ENCODE results near the gene PHACTR1.

PHACTR1 gene

DNA sequence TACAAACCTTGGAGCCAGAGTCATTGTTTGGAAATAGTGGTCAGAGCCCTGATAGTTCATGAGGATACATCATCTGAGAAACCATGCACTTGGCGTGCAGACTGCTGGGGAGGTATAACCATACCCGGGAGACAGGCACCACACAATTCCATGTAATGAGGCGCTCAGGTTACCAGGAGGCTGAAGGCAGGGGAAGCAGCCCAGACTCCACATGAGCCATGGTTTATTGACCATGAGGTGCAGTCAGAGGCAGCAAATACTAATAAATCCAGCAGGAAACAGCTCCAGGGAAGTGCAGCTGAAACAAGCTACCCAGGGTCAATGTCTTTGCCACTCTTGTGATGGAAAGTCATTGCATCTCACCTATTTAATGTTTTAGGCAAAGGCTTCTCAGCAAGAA, 455.7 kb downstream of the PHACTR1 start:
- DNase-seq = no peak

DNA sequence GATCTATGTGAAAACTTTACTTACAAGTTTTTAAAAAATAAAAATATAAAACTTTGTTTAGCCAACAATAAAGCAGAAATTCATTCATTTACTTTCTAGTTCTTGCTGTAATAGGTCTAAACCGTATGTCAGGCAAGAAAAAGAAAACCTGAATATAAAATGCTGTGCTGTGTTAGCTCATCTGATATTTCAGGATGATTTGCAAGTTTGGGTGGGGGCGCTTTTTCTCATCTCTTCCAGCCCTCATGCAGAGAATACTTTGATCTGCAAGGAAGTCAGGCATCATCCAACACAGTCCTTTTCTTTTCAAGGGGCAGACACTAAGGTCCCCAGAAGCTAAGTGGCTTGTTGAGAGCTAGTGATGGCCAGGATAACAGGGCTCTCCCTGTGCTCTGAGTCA, 458.5 kb downstream of the PHACTR1 start:
- no peak for DNase-seq

- DNase-seq = no peak
Measured at GRCh38 chr6:13175759-13176158, 459.2 kb downstream of the PHACTR1 start.

GRCh38 chr6:13177664-13178063, 461.1 kb downstream of the PHACTR1 start:
- no peak for DNase-seq

DNA sequence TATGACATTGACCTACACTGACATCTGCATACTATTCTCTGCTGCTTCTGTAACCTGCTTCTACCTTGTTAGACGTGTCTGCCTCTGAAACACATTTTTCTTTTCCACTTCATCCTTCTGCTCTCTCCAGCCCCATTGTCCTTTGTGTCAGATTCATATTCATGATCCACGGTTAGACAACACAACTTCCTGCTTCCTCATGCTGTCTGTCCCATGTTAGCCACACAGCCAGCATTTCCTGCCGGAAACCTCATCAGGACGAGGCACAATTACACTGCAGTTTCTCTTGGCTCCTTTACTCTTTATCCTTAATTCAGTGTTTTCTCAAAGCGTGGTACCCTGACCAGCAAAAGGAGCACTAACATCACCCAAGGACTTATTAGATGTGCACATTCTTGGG, 461.5 kb downstream of the PHACTR1 start:
- DNase-seq = no peak

- no peak for DNase-seq
Measured at GRCh38 chr6:13180538-13180937, 464.0 kb downstream of the PHACTR1 start.

- DNase-seq = no peak
Measured at GRCh38 chr6:13181393-13181792, 464.8 kb downstream of the PHACTR1 start.

GRCh38 chr6:13183415-13184088, 467.0 kb downstream of the PHACTR1 start:
- DNase-seq = no peak

DNA sequence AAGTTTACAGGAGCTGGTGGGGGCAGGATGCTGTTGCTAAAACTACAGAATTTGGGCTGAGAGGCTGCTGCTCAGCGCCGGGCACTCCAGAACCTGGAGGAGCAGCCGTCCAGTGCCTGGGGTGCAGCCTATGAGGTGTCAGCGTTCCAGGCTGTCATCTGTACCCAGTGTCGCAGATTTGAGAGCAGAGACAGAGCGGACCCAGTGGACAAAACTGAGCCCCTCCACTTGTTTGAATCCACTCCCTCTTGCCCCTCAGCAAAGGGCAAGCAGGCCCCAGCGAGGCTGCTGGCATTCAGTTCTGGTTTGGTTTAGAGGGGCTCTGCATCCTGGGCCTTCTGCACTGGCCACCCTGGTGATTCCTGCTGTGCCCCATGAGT, 467.5 kb downstream of the PHACTR1 start:
- no peak for DNase-seq

DNA sequence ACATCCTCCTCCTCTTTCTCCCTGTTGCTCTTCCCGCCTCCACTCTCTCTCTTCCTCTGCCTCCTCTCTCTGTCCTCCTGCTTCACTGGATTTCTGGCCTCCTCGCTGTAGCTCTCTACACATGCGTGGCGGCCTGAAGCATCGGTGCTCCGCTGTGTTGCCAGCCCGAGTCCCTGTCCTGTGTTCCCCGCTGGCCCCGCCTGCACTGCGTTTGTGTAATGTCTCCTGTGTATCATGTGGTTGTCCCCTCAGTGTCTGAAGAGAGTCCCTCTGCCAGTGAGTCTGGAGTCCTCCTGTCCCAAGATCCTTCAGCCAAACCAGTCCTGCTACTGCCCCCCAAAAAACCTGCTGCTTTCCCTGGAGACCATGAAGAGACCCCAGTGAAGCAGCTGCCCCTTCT, 468.0 kb downstream of the PHACTR1 start:
- no peak for DNase-seq

DNA sequence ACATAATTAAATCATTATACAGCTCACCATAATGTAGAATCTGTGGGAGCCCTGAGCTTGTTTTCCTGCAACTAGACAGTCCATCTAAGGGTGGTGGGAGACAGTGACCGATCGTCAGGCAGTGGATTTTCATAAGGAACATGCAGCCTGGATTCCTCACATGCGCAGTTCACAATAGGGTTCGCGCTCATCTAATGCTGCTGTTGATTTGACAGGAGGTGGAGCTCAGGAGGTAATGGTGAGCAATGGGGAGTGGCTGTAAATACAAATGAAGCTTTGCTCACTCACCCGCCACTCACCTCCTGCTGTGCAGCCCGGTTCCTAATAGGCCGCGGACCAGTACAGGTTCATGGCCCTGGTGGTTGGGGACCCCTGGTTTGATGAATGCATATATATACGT, 470.3 kb downstream of the PHACTR1 start:
- no peak for DNase-seq

GRCh38 chr6:13187692-13188091, 471.1 kb downstream of the PHACTR1 start:
- no peak for DNase-seq

DNA sequence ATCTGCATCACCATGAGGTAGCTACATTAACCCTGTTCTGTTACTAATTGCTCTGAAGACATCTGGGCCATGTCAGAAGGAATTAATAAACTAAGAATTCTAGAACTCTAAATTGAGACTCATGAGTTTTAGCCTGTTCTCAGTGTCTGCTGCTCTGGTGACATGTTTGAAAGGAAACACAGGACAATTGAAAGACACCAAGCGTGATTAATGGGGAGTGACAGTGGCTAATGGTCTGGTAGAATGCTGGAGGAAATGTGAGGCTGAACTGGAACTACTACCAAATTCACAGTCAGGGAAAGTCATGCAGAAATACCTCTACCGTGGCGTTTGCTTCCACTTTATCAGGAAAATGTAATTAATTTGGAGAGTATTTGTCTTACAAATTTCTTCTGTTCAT, 471.7 kb downstream of the PHACTR1 start:
- no peak for DNase-seq

DNA sequence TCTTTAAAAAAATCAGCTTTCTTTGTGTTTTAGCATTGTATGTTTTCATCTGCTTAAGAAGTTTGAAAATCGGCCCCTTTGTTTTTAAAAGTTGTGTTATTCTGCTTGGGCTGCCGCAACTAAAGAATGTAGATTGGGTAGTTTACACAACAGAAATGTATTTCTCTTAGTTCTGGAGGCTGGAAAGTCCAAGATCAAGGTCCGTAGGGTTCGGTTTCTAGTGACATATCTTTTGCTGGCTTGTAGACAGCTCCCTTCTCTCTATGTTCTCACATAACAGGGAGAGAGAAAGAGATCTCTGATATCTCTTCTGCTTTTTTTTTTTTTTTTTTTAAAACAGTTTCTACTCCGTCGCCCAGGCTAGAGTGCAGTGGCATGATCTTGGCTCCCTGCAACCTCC, 473.1 kb downstream of the PHACTR1 start:
- no peak for DNase-seq

GRCh38 chr6:13190376-13190775, 473.8 kb downstream of the PHACTR1 start:
- no peak for DNase-seq

- no peak for DNase-seq
Measured at GRCh38 chr6:13191461-13191860, 474.9 kb downstream of the PHACTR1 start.

- DNase-seq = no peak
Measured at GRCh38 chr6:13194852-13195251, 478.3 kb downstream of the PHACTR1 start.

DNA sequence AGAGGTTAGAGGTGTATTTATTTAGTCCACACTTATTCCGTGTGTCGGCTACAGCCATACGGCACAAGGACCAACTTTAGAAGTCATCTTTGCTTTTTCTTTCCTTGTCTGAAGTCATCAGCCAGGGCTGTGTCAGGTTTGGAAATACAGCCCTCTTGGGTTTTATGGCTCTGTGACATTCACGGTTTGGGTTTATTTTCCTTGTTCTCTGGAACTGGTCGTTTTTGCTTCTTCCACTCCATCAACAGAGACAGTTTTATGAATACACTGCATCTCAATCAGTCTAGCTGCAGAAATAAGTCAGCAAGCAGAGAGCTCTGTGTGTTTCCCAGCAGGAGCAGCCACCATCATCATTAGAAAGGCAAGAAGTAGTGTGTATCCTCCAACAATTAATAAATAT, 479.2 kb downstream of the PHACTR1 start:
- no peak for DNase-seq

DNA sequence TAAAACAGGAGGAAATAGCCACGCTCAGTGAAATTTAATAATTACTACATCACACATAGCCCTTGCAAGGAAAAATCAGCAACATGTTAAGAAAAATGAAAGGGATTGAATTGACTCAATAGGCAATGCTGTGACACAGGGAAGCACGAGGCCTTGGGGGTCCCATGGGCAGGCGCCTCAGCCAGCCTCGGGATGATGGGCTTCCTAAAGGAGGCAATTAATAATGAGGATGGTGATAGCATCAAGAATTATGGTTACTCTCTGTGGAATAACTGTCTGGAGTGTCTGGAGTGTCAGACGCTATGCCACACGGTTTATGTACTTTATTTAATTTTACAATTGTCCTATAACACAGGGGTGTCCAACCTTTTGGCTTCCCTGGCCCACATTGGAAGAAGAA, 481.6 kb downstream of the PHACTR1 start:
- DNase-seq = no peak

GRCh38 chr6:13201336-13201735, 484.8 kb downstream of the PHACTR1 start:
- DNase-seq = no peak

DNA sequence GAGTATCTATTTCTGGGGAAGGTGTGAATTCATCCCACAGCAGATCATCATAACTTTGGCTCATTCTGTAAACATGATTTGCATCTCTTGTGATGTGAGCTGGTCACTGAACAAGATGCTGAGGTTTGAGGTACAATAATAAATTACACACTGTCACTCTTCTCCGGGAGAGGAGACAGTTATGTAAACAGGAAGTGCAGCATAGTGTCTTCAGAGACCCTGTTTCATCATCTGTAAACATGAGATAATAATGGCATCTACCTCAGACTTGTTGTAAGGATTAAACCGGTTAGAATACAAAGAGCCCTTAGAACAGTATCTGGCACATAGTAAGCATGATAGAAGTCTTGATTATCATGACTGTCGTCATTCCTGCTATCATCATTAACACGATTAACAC, 486.6 kb downstream of the PHACTR1 start:
- no peak for DNase-seq

DNA sequence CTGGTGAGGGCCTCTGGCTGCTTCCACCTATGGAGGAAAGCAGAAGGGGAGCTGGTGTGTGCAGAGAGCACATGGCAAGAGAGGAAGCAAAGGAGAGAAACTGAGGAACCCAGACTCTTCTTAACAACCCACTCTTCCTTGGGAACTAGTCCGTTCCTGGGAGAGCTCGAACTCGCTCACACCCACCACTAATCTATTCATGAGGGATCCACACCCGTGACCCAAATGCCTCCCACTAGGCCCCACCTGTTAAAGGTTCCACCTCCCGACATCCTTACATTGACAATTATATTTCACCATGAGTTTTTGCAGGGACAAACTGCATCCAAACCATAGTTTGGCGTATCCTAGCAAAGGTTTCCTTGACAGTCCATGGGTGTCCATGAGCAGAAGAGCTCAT, 488.5 kb downstream of the PHACTR1 start:
- DNase-seq = no peak

GRCh38 chr6:13212096-13212495, 495.5 kb downstream of the PHACTR1 start:
- no peak for DNase-seq

DNA sequence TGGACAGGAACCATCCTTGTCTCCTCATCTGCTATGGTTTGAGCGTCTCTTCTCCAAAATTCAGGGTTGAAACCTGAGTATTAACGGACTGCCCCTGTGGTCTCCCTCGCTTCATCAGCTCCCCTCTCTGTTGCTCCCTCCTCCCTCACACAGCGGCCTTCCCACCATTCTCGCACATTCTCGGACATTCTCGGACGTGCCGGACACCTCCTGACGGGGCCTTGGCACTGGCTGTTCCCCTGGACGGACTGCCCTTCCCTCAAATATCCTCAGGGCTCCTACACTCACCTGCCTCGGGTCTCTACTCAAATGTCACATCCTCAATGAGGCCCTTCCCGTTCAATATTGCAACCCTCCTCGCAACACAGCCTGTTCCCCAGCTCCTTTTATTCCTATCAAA, 496.0 kb downstream of the PHACTR1 start:
- DNase-seq = no peak

- DNase-seq = no peak
Measured at GRCh38 chr6:13215390-13215789, 498.8 kb downstream of the PHACTR1 start.
